Cardiac muscle cell (in vitro differentiated cells and primary cell): ENCODE results near the gene ID3. TPM values are rescaled to one million over a fixed set of nuclear protein-coding genes. Genes with fewer than 3 reads are reported as not detected.

Experiments
- DNase-seq, 2 donors: peaks; one replicate each; pipeline versions ENCODE4 v3.0.0 to v3.0.0-alpha.2; 2010 to 2017; ENCODE audit warnings: low read depth in 1 of 2, low spot score in 1 of 2
- H3K27ac ChIP-seq: fragments of 200-600 bp; sonication (generic); 2 replicates; pipeline ENCODE4 v1.5.1; 2016
- H3K27me3 ChIP-seq: fragments of 200-600 bp; sonication (generic); 2 replicates; pipeline ENCODE4 v1.6.0; 2016; ENCODE audit warnings: control low read depth
- H3K36me3 ChIP-seq: fragments of 200-600 bp; sonication (generic); 2 replicates; pipeline ENCODE4 v1.5.1; 2016; ENCODE audit warnings: control low read depth
- H3K4me1 ChIP-seq: fragments of 200-600 bp; sonication (generic); 2 replicates; pipeline ENCODE4 v1.8.1; 2017; ENCODE audit warnings: low read depth, mild to moderate bottlenecking, mixed run types
- H3K4me3 ChIP-seq: fragments of 200-600 bp; sonication (generic); 2 replicates; pipeline ENCODE4 v1.5.1; 2016; ENCODE audit warnings: mild to moderate bottlenecking
- H3K9me3 ChIP-seq: fragments of 200-600 bp; sonication (generic); 2 replicates; pipeline ENCODE4 v1.5.1; 2017; ENCODE audit warnings: low read depth, mild to moderate bottlenecking, control low read depth
- CTCF ChIP-seq: IDR thresholded peaks from 2 replicates; pipeline ENCODE4 v1.5.1; 2012; ENCODE audit warnings: low read depth, mild to moderate bottlenecking, low read length
- polyA plus RNA-seq: library from polyadenylated mRNA; unstranded; fragments of >200 nt; fragmentation: Nextera tagmentation; extraction: Ambion mirVana; gene quantifications from 2 replicates; pipeline ENCODE4 v1.2.1, GENCODE V29; 2016
- total RNA-seq: library from RNA; depleted of rRNA; stranded (reverse); fragments of >200 nt; gene quantifications from 2 replicates; pipeline ENCODE4 v1.2.3, GENCODE V29; 2016

The ID3 gene, protein sequence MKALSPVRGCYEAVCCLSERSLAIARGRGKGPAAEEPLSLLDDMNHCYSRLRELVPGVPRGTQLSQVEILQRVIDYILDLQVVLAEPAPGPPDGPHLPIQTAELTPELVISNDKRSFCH
- total RNA-seq (698 and 784 TPM in 2 replicates), polyA plus RNA-seq (703 and 1,027 TPM in 2 replicates)

GRCh38 chr1:23559136-23559984 is at the start of gene ID3:
TSS of gene ID3 (minus strand) at chr1:23559501. CDS start at chr1:23559426, 75 bp downstream.
- H3K27me3 ChIP-seq, result no peaks in the 10 kb centered on the region
- peak within 1 kb of the TSS; percentile 100 for H3K27ac ChIP-seq
- H3K36me3 ChIP-seq, result peaks cover 7% of the 10 kb centered on the region
- H3K4me3 ChIP-seq, result peak within 1 kb of the TSS; percentile 92
- no peak for TF ChIP-seq CTCF
- H3K9me3 ChIP-seq, result no peaks in the 10 kb centered on the region
- H3K4me1 ChIP-seq, result peaks cover 53% of the 10 kb centered on the region
- peak; percentile 98 to 99 for DNase-seq

DNA sequence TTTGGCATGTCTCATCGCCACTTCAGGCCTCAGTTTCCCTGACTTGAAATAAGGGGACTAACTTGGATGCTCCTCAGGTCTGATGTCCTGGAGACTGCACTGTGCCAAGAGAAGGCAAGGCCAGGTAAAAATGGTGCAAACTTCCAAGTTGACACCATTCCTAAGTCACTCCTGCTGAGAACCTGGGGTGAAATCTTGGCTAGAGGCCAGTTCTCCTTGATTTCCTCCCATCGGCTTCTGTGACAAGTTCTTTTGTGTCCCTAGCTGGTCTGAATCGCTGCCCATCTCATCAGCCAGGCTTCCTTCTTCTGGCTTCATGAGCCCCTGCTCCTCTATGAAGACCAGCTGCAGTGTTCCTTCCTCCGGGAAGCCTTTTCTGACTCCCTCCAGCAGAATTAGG is 48.6 kb upstream of the ID3 start:
- Histone ChIP-seq H3K9me3 (no peaks in the 10 kb centered on the region), H3K4me3 (no peak overlapping the region), H3K36me3 (no peaks in the 10 kb centered on the region), H3K27me3 (no peaks in the 10 kb centered on the region), H3K27ac (no peak overlapping the region), H3K4me1 (no peaks in the 10 kb centered on the region)
- TF ChIP-seq CTCF, result no peak
- no peak for DNase-seq

GRCh38 chr1:23601968-23602876 is 42.9 kb upstream of the ID3 start:
- Histone ChIP-seq H3K27ac (no peak overlapping the region), H3K9me3 (no peaks in the 10 kb centered on the region), H3K27me3 (no peaks in the 10 kb centered on the region), H3K4me1 (peaks cover 14% of the 10 kb centered on the region), H3K4me3 (no peak overlapping the region), H3K36me3 (no peaks in the 10 kb centered on the region)
- no peak for DNase-seq
- no peak for TF ChIP-seq CTCF

GRCh38 chr1:23601135-23601967 is 42.0 kb upstream of the ID3 start:
- TF ChIP-seq CTCF, result no peak
- Histone ChIP-seq H3K4me3 (no peak overlapping the region), H3K4me1 (peaks cover 14% of the 10 kb centered on the region), H3K27me3 (no peaks in the 10 kb centered on the region), H3K9me3 (no peaks in the 10 kb centered on the region), H3K27ac (no peak overlapping the region), H3K36me3 (no peaks in the 10 kb centered on the region)
- DNase-seq, result no peak

- Histone ChIP-seq H3K4me1 (peaks cover 14% of the 10 kb centered on the region), H3K9me3 (no peaks in the 10 kb centered on the region), H3K27ac (no peak overlapping the region), H3K27me3 (no peaks in the 10 kb centered on the region), H3K36me3 (no peaks in the 10 kb centered on the region), H3K4me3 (no peak overlapping the region)
- no peak for DNase-seq
- no peak for TF ChIP-seq CTCF
Observed at GRCh38 chr1:23600283-23600682, 41.0 kb upstream of the ID3 start.
